SK-N-SH (cell line): Measurements from ENCODE around the gene GTPBP4. TPM values are rescaled to one million over a fixed set of nuclear protein-coding genes. Genes with fewer than 3 reads are reported as not detected.

ENCODE experiments used
- CTCF ChIA-PET: fragments of 300-600, 350-600 bp; formaldehyde crosslinking; extraction: SDS; loops from one replicate; lab custom pipeline; 2021; lab: Yijun Ruan, JAX
- POLR2A ChIA-PET: fragments of 350-600 bp; sonication (Branson Sonifier 250); formaldehyde crosslinking; extraction: SDS; loops from one replicate; lab custom pipeline; 2020; ENCODE audit warnings: antibody characterized with exemption, inconsistent platforms; lab: Yijun Ruan, JAX
- DNase-seq: peaks from one replicate; pipeline ENCODE4 v3.0.0; 2012
- H2AFZ ChIP-seq: fragments of 200-600 bp; sonication (generic); 2 replicates; pipeline ENCODE4 v1.8.1; 2016; ENCODE audit warnings: antibody characterized with exemption, mild to moderate bottlenecking, low read depth
- H3F3A ChIP-seq: fragments of 200-600 bp; sonication (generic); replicated peaks from 2 replicates; pipeline ENCODE3; 2016; ENCODE audit warnings: antibody characterized with exemption, mild to moderate bottlenecking; ENCODE audit not compliant: insufficient read depth
- H3K27ac ChIP-seq, 2 experiments: fragments of 200-500 bp in 1 of 2; fragments of 200-600 bp in 1 of 2; sonication (Bioruptor generic) in 1 of 2; sonication (generic), shearing (Covaris generic) in 1 of 2; 2 replicates each; pipeline versions ENCODE4 v1.5.1 to v1.6.1; 2014 to 2016; ENCODE audit warnings: low read depth in 2 of 2, inconsistent platforms in 1 of 2, low read length in 1 of 2, mild to moderate bottlenecking in 1 of 2, mixed read lengths in 1 of 2
- H3K27me3 ChIP-seq: fragments of 200-600 bp; sonication (generic), shearing (Covaris generic); 2 replicates; pipeline ENCODE4 v1.6.1; 2016; ENCODE audit warnings: mixed run types; ENCODE audit not compliant: insufficient read depth
- H3K36me3 ChIP-seq, 2 experiments: fragments of 200-500 bp in 1 of 2; fragments of 200-600 bp in 1 of 2; sonication (Bioruptor generic) in 1 of 2; sonication (generic) in 1 of 2; replicated peaks in 1 of 2; 2 replicates each; pipeline versions ENCODE3 to v1.5.1; 2014 to 2016; ENCODE audit warnings: low read length in 1 of 2, mild to moderate bottlenecking in 1 of 2; ENCODE audit not compliant: insufficient read depth in 2 of 2, control insufficient read depth in 1 of 2
- H3K4me1 ChIP-seq, 2 experiments: fragments of 200-500 bp in 1 of 2; fragments of 200-600 bp in 1 of 2; sonication (Bioruptor generic) in 1 of 2; sonication (generic), shearing (Covaris generic) in 1 of 2; 2 replicates each; pipeline versions ENCODE4 v1.5.1 to v1.6.1; 2014 to 2016; ENCODE audit warnings: low read depth in 1 of 2, low read length in 1 of 2, mixed run types in 1 of 2; ENCODE audit not compliant: insufficient read depth in 2 of 2, control insufficient read depth in 1 of 2
- H3K4me2 ChIP-seq: fragments of 200-600 bp; sonication (generic), shearing (Covaris generic); 2 replicates; pipeline ENCODE4 v1.6.1; 2017; ENCODE audit warnings: mixed run types
- H3K4me3 ChIP-seq, 2 experiments: fragments of 200-500 bp in 1 of 2; fragments of 200-600 bp in 1 of 2; sonication (Bioruptor generic) in 1 of 2; sonication (generic), shearing (Covaris generic) in 1 of 2; 2 replicates each; pipeline versions ENCODE4 v1.5.1 to v1.8.1; 2014 to 2016; ENCODE audit warnings: low read depth in 2 of 2, inconsistent platforms in 1 of 2, low read length in 1 of 2, mild to moderate bottlenecking in 1 of 2, mixed read lengths in 1 of 2, moderate library complexity in 1 of 2
- H3K79me2 ChIP-seq: fragments of 200-600 bp; sonication (generic); 2 replicates; pipeline ENCODE4 v1.8.1; 2017; ENCODE audit warnings: mild to moderate bottlenecking; ENCODE audit not compliant: insufficient read depth
- H3K9ac ChIP-seq: fragments of 200-600 bp; sonication (generic); 2 replicates; pipeline ENCODE4 v1.6.1; 2017; ENCODE audit warnings: mixed run types
- H3K9me2 ChIP-seq: fragments of 200-600 bp; sonication (generic); 2 replicates; pipeline ENCODE4 v1.6.1; 2017; ENCODE audit warnings: mixed run types
- H3K9me3 ChIP-seq: fragments of 200-600 bp; sonication (generic); 2 replicates; pipeline ENCODE4 v1.6.1; 2017; ENCODE audit warnings: mixed run types, mild to moderate bottlenecking, moderate library complexity
- H4K20me1 ChIP-seq: fragments of 200-600 bp; sonication (generic); 2 replicates; pipeline ENCODE4 v1.6.1; 2017; ENCODE audit warnings: mild to moderate bottlenecking, mixed run types; ENCODE audit not compliant: insufficient read depth
- ELF1 ChIP-seq: IDR thresholded peaks from 2 replicates; pipeline ENCODE4 v1.4.0; 2012
- EZH2phosphoT487 ChIP-seq: fragments of 200-600 bp; sonication (generic); IDR thresholded peaks from 2 replicates; pipeline ENCODE4 v1.6.1; 2017; ENCODE audit warnings: low read depth, mixed run types, mild to moderate bottlenecking, antibody characterized with exemption, moderate library complexity, borderline replicate concordance
- FOSL2 ChIP-seq: IDR thresholded peaks from 2 replicates; pipeline ENCODE4 v1.4.0; 2012; ENCODE audit warnings: low read depth, mild to moderate bottlenecking, moderate library complexity, borderline replicate concordance
- FOXM1 ChIP-seq: IDR thresholded peaks from 2 replicates; pipeline ENCODE4 v1.4.0; 2012; ENCODE audit warnings: low read depth, mild to moderate bottlenecking
- GATA2 ChIP-seq: sonication (generic); formaldehyde crosslinking; IDR thresholded peaks from 2 replicates; pipeline ENCODE4 v1.5.0; 2020; ENCODE audit warnings: mild to moderate bottlenecking, missing genetic modification reagents
- IRF3 ChIP-seq: fragments of 150-350 bp; IDR thresholded peaks from 2 replicates; pipeline ENCODE4 v1.6.1; 2016; ENCODE audit warnings: mild to moderate bottlenecking, low read depth, low read length
- JUND ChIP-seq: IDR thresholded peaks from 2 replicates; pipeline ENCODE4 v1.4.0; 2012
- MXI1 ChIP-seq: IDR thresholded peaks from 2 replicates; pipeline ENCODE4 v1.6.1; 2012; ENCODE audit warnings: mild to moderate bottlenecking, low read depth, low read length, improper control_type of control experiment
- NFIC ChIP-seq: IDR thresholded peaks from 2 replicates; pipeline ENCODE4 v1.4.0; 2012; ENCODE audit warnings: borderline replicate concordance
- NRF1 ChIP-seq: IDR thresholded peaks from 2 replicates; pipeline ENCODE4 v1.6.1; 2012; ENCODE audit warnings: low read depth, mild to moderate bottlenecking, low read length
- PBX3 ChIP-seq: IDR thresholded peaks from 2 replicates; pipeline ENCODE4; 2012
- POLR2AphosphoS5 ChIP-seq: IDR thresholded peaks from 2 replicates; pipeline ENCODE4 v1.6.1; 2012; ENCODE audit warnings: low read depth, low read length
- RAD21 ChIP-seq: IDR thresholded peaks from 2 replicates; pipeline ENCODE4 v1.6.1; 2012; ENCODE audit warnings: mild to moderate bottlenecking, low read length
- REST ChIP-seq: IDR thresholded peaks from 2 replicates; pipeline ENCODE4 v1.6.1; 2012; ENCODE audit warnings: mild to moderate bottlenecking, low read depth, low read length, moderate library complexity
- RFX5 ChIP-seq: IDR thresholded peaks from 2 replicates; pipeline ENCODE4 v1.6.1; 2012; ENCODE audit warnings: mild to moderate bottlenecking, improper control_type of control experiment, low read length
- RXRA ChIP-seq: IDR thresholded peaks from 2 replicates; pipeline ENCODE4 v1.4.0; 2012; ENCODE audit warnings: low read depth, mild to moderate bottlenecking, borderline replicate concordance
- SIN3A ChIP-seq: IDR thresholded peaks from 2 replicates; pipeline ENCODE4 v1.6.1; 2012; ENCODE audit warnings: low read depth, mild to moderate bottlenecking, low read length, moderate library complexity, borderline replicate concordance
- SMC3 ChIP-seq: IDR thresholded peaks from 2 replicates; pipeline ENCODE4 v1.6.1; 2012; ENCODE audit warnings: low read depth, low read length, improper control_type of control experiment
- TCF12 ChIP-seq: IDR thresholded peaks from 2 replicates; pipeline ENCODE4 v1.4.0; 2012
- TEAD4 ChIP-seq: IDR thresholded peaks from 2 replicates; pipeline ENCODE4 v1.4.0; 2012; ENCODE audit warnings: mild to moderate bottlenecking, borderline replicate concordance; ENCODE audit not compliant: insufficient read depth
- USF2 ChIP-seq: fragments of 150-350 bp; IDR thresholded peaks from 2 replicates; pipeline ENCODE4 v1.6.1; 2017; ENCODE audit warnings: antibody characterized with exemption, low read length, low read depth, borderline replicate concordance
- YY1 ChIP-seq: IDR thresholded peaks from 2 replicates; pipeline ENCODE4 v1.4.0; 2012; ENCODE audit warnings: low read depth, mild to moderate bottlenecking
- ZBTB33 ChIP-seq: IDR thresholded peaks from 2 replicates; pipeline ENCODE4 v1.4.0; 2012; ENCODE audit warnings: low read depth, borderline replicate concordance
- WGBS: methylation state at CpG from one replicate; pipeline ENCODE4 v1.1.6; 2017; ENCODE audit warnings: low lambda C conversion rate; 5-methylcytosine and 5-hydroxymethylcytosine counted together
- polyA plus RNA-seq, 3 experiments: library from polyadenylated mRNA; depleted of rRNA; stranded (reverse); fragments of >200 nt; gene quantifications; 2 replicates each; pipeline ENCODE4 v1.2.3, GENCODE V29; 2012

The GTPBP4 gene
- polyA plus RNA-seq (2012; rRNA removed), result 36.6 and 41.2 TPM in 2 replicates
- 46.1 and 69.3 TPM in 2 replicates for polyA plus RNA-seq (2012; cell fraction: cytosol; rRNA removed)
- 102 and 110 TPM in 2 replicates for polyA plus RNA-seq (2012; cell fraction: nucleus; rRNA removed)

GRCh38 chr10:987870-988666, at the start of gene GTPBP4:
Gene GTPBP4 (plus strand): TSS chr10:988434. CDS start chr10:988480, 46 bp downstream.
- CTCF ChIA-PET, result interaction anchor here (0.6 to 1.1 kb wide), 5 partner anchors 11 to 94 kb away, joined by 3 to 4 read pairs (median 3); partner anchors contain the start of gene WDR37
- H4K20me1 ChIP-seq, result peaks cover 39% of the 10 kb centered on the region
- peak within 1 kb of the TSS; percentile 99 to 100 for H3K4me3 ChIP-seq
- DNase-seq, result peak; percentile 98
- H3K9ac ChIP-seq, result peak within 1 kb of the TSS; percentile 99
- no peaks in the 10 kb centered on the region for H3K9me2 ChIP-seq
- no peaks in the 10 kb centered on the region for H3K27me3 ChIP-seq
- POLR2A ChIA-PET, result interaction anchor here (0.5 to 2.7 kb wide), 6 partner anchors 14 to 89 kb away, joined by 3 to 6 read pairs (median 4); partner anchors contain the start of gene IDI1
- H3K79me2 ChIP-seq, result peaks cover 64% of the 10 kb centered on the region
- peaks cover 16% of the 10 kb centered on the region for H3F3A ChIP-seq
- no peaks in the 10 kb centered on the region for H3K9me3 ChIP-seq
- H3K36me3 ChIP-seq, result peaks cover 17 to 22% of the 10 kb centered on the region in 2 experiments
- peak within 1 kb of the TSS; percentile 87 for H2AFZ ChIP-seq
- H3K4me1 ChIP-seq, result peaks cover 13 to 14% of the 10 kb centered on the region in 2 experiments; a peak in 2 of 4 replicates
- peak within 1 kb of the TSS; percentile 86 for H3K4me2 ChIP-seq
- H3K27ac ChIP-seq, result peak within 1 kb of the TSS; percentile 89
- WGBS, result under 1% methylated on average over 52 of the region's 74 CpGs
- TF ChIP-seq MXI1, result peak; percentile 96
- peak; percentile 83; the same call in 1 of the 2 replicates for TF ChIP-seq POLR2AphosphoS5
- no peak for TF ChIP-seq TEAD4
- peak; percentile 22; the same call in 1 of the 2 replicates for TF ChIP-seq NFIC
- TF ChIP-seq SMC3, result no peak
- peak; percentile 64; the same call in 1 of the 2 replicates for TF ChIP-seq SIN3A
- TF ChIP-seq TCF12, result no peak
- peak; percentile 27; the same call in 1 of the 2 replicates for TF ChIP-seq RFX5
- TF ChIP-seq EZH2phosphoT487, result no peak
- TF ChIP-seq REST, result no peak
- peak; percentile 26; the same call in 1 of the 2 replicates for TF ChIP-seq RAD21
- 0 out of 2 replicates have a peak, but pooled peaks have one; percentile 3 for TF ChIP-seq YY1
- TF ChIP-seq GATA2 (CRISPR knock-in tag), result no peak
- TF ChIP-seq FOSL2, result no peak
- TF ChIP-seq RXRA, result no peak
- TF ChIP-seq ZBTB33, result no peak
- peak; percentile 89 for TF ChIP-seq ELF1
- no peak for TF ChIP-seq JUND
- TF ChIP-seq USF2, result no peak
- 0 out of 2 replicates have a peak, but pooled peaks have one; percentile 44 for TF ChIP-seq FOXM1
- no peak; the same call in 1 of the 2 replicates for TF ChIP-seq IRF3
- TF ChIP-seq PBX3, result no peak
- TF ChIP-seq NRF1, result 0 out of 2 replicates have a peak, but pooled peaks have one; percentile 43
